Stimulated activated CD8-positive, alpha-beta memory T cell treated with anti-CD3 and anti-CD28 coated beads, Interleukin-7, amount 100 ng/mL, for 48 hours (primary cell): Measurements from ENCODE around the gene STAT3.
"Not testable (repeated sequence)": the region's sequence is repeated elsewhere in the genome, so short reads cannot be mapped to it uniquely, and the experiment has no call there.

Source experiments
- DNase-seq, 2 donors: peaks; one replicate each; pipeline ENCODE4 v3.0.0-alpha.2; 2020; ENCODE audit warnings: low read depth in 1 of 2; ENCODE audit errors: extremely low read depth in 1 of 2

Gene STAT3

GRCh38 chr17:42386777-42387657 is 1.2 kb downstream of the STAT3 start:
- DNase-seq = no peak

GRCh38 chr17:42381898-42382297 is 6.3 kb downstream of the STAT3 start:
- no peak for DNase-seq

- DNase-seq = no peak
Observed at GRCh38 chr17:42380935-42381334, 7.3 kb downstream of the STAT3 start.

- no peak for DNase-seq
Observed at GRCh38 chr17:42378959-42379594, 9.2 kb downstream of the STAT3 start.

GRCh38 chr17:42378359-42378958 is 9.8 kb downstream of the STAT3 start:
- no peak for DNase-seq

GRCh38 chr17:42373896-42374295 is 14.3 kb downstream of the STAT3 start:
- no peak for DNase-seq

GRCh38 chr17:42372142-42372541 is 16.1 kb downstream of the STAT3 start:
- DNase-seq = no peak

- not testable (repeated sequence) for DNase-seq
Observed at GRCh38 chr17:42368797-42369561, 19.3 kb downstream of the STAT3 start.

- not testable (repeated sequence) for DNase-seq
Observed at GRCh38 chr17:42368310-42368709, 19.9 kb downstream of the STAT3 start.

- DNase-seq = not testable (repeated sequence)
Observed at GRCh38 chr17:42366176-42367023, 21.8 kb downstream of the STAT3 start.

- DNase-seq = peak in 1 of 2 donors; percentile 54
Observed at GRCh38 chr17:42365136-42365535, 23.1 kb downstream of the STAT3 start.

- DNase-seq = no peak
Observed at GRCh38 chr17:42363767-42364585, 24.3 kb downstream of the STAT3 start.

GRCh38 chr17:42363231-42363630 is 25.0 kb downstream of the STAT3 start:
- no peak for DNase-seq

GRCh38 chr17:42362245-42362961 is 25.8 kb downstream of the STAT3 start:
- no peak for DNase-seq

- DNase-seq = peak in 1 of 2 donors; percentile 48
Observed at GRCh38 chr17:42361781-42362186, 26.5 kb downstream of the STAT3 start.

GRCh38 chr17:42360388-42360787 is 27.9 kb downstream of the STAT3 start:
- not testable (repeated sequence) for DNase-seq

- DNase-seq = no peak
Observed at GRCh38 chr17:42359133-42359532, 29.1 kb downstream of the STAT3 start.

- no peak for DNase-seq
Observed at GRCh38 chr17:42358434-42358833, 29.8 kb downstream of the STAT3 start.
